ENCODE results near the gene ZNF821.

ZNF821 gene

DNA sequence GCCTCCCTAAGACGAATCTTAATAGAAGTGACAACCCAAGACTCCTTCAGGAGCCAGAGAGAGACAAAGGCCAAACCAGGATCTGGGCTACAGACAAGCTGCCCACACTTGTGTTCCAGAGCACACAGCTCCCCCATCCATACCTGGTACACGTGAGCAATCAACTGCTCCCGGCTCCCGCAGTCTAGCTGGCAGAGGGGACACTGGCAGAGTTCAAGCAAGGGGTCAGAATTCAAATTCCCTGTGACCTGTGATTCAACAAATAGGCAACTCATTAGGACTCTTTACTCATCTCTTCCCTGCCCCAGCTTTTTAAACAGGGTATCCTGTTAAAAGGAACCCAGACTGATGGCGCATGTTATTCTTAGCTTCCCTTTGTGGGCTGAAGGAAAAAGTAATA, 20.0 kb downstream of the ZNF821 start:
- Histone ChIP-seq H3K4me1 (ENCODE audit: low read length) (no peaks in the 10 kb centered on the region), H4K20me1 (ENCODE audit: insufficient read depth, low read length) (no peaks in the 10 kb centered on the region), H3K27me3 (replicated peaks; ENCODE audit: insufficient read depth, low read length) (no peaks in the 10 kb centered on the region), H3K36me3 (replicated peaks; ENCODE audit: insufficient read depth, low read length) (0 out of 2 replicates have a peak, but pooled peaks cover 4% of the 10 kb centered on the region), H3K4me2 (ENCODE audit: low read depth, low read length) (no peak overlapping the region), H3F3A (ENCODE audit: insufficient read depth, low read length) (no peaks in the 10 kb centered on the region), H2AFZ (ENCODE audit: low read length) (no peak overlapping the region), H3K4me3 (ENCODE audit: low read length) (no peak overlapping the region), H3K9ac (ENCODE audit: low read length) (no peak overlapping the region), H3K9me2 (replicated peaks; ENCODE audit: insufficient read depth, low read length) (no peaks in the 10 kb centered on the region), H3K79me2 (ENCODE audit: low read length) (no peaks in the 10 kb centered on the region), H3K27ac (ENCODE audit: low read length) (no peak overlapping the region), H3K9me3 (replicated peaks; ENCODE audit: insufficient read depth, low read length) (no peaks in the 10 kb centered on the region)
- TF ChIP-seq, protein P1, sequence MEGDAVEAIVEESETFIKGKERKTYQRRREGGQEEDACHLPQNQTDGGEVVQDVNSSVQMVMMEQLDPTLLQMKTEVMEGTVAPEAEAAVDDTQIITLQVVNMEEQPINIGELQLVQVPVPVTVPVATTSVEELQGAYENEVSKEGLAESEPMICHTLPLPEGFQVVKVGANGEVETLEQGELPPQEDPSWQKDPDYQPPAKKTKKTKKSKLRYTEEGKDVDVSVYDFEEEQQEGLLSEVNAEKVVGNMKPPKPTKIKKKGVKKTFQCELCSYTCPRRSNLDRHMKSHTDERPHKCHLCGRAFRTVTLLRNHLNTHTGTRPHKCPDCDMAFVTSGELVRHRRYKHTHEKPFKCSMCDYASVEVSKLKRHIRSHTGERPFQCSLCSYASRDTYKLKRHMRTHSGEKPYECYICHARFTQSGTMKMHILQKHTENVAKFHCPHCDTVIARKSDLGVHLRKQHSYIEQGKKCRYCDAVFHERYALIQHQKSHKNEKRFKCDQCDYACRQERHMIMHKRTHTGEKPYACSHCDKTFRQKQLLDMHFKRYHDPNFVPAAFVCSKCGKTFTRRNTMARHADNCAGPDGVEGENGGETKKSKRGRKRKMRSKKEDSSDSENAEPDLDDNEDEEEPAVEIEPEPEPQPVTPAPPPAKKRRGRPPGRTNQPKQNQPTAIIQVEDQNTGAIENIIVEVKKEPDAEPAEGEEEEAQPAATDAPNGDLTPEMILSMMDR (IDR thresholded peaks at IDR 0.05; ENCODE audit: low read length): no peak
- TF ChIP-seq EZH2phosphoT487 (IDR thresholded peaks at IDR 0.05; ENCODE audit: low read length): no peak
- TF ChIP-seq EZH2 (optimal IDR thresholded peaks at IDR 0.05; ENCODE audit: low read depth, low read length): no peak
- DNase-seq: no peak

DNA sequence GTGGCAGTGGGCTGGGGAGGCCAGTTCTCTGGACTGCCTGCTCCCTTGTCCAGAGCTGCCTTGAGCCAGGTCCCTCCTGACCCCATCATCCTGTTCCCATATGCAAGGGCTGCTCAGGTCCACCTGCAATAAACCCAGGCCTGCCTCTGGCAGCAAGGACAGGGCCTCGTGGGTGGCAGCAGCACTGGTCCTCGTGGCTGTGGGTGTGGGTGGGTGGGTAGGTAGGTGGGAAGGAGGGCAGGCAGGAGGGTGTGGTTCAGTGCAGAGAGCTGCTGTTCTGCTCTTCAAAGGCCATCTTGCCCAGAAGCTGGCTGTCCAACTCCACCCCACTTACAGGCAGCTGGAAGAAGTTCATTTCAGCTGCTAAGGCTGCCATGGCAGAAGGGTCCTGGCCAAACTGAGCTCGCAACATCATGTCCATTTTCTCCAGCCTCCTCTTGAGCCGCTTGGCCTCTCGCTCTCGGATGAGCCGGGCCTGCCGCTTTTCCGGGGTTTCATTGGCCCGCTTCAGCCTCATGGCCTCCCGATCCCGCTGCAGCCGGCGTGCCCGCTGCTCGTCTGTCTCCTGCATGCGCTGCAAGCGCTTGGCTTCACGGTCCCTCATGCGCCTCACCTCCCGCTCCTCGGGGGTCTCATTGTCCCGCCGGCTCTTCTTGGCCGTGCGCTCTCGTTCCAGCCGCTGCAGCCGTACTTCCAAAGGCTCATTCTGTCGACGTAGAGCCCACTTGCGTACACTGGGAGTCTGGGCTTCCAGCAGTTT, 24.0 kb downstream of the ZNF821 start:
- Histone ChIP-seq H3K9me3 (replicated peaks; ENCODE audit: insufficient read depth, low read length) (no peaks in the 10 kb centered on the region), H3K4me2 (ENCODE audit: low read depth, low read length) (no peak overlapping the region), H3K27me3 (replicated peaks; ENCODE audit: insufficient read depth, low read length) (no peaks in the 10 kb centered on the region), H2AFZ (ENCODE audit: low read length) (no peak overlapping the region), H3K27ac (ENCODE audit: low read length) (no peak overlapping the region), H3K4me3 (ENCODE audit: low read length) (no peak overlapping the region), H3K79me2 (ENCODE audit: low read length) (peaks cover 28% of the 10 kb centered on the region), H3K9me2 (replicated peaks; ENCODE audit: insufficient read depth, low read length) (no peaks in the 10 kb centered on the region), H3K9ac (ENCODE audit: low read length) (no peak overlapping the region), H3K36me3 (replicated peaks; ENCODE audit: insufficient read depth, low read length) (0 out of 2 replicates have a peak, but pooled peaks cover 4% of the 10 kb centered on the region), H3K4me1 (ENCODE audit: low read length) (peaks cover 3% of the 10 kb centered on the region), H4K20me1 (ENCODE audit: insufficient read depth, low read length) (no peaks in the 10 kb centered on the region), H3F3A (ENCODE audit: insufficient read depth, low read length) (no peaks in the 10 kb centered on the region)
- DNase-seq: no peak
- TF ChIP-seq EZH2phosphoT487 (IDR thresholded peaks at IDR 0.05; ENCODE audit: low read length): no peak
- TF ChIP-seq, protein P1 (IDR thresholded peaks at IDR 0.05; ENCODE audit: low read length): no peak
- no peak for TF ChIP-seq EZH2 (optimal IDR thresholded peaks at IDR 0.05; ENCODE audit: low read depth, low read length)

DNA sequence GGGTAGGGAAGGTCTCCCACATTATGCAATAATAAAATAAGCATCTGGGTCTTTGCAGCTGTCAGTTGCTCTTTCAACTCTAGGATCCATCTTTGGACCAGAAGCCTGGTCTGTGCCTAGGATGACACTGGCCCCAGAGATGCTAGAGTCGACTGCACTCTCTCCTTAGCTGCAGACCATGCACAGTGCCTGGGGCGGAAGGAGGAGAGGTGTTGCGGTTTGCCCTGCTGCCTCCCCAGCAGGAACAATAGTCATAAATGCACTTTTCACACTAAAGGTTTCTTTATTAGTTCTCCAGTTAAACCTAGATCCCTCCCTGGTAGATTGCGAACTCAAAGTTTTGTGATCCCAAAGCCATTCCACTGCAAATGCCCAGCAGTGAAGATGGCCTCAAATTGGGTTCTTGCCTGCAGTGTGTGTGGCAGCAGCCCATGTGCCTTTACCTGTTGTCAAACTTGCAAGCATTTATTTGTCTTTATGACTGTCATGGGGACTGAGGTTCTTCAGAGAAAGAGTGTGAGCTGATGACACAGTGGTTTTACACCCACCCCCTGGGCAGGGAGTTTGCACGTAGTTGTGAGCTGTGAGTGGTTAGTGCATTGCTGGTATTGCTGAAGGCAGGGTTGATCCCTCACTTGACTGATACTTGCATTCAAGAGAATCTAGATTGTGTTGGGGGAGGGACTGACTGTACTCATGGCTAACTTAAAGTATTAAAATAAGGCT, 27.9 kb downstream of the ZNF821 start:
- H3K36me3 ChIP-seq (replicated peaks; ENCODE audit: insufficient read depth, low read length): no peaks in the 10 kb centered on the region
- no peak overlapping the region for H3K9ac ChIP-seq (ENCODE audit: low read length)
- H3K79me2 ChIP-seq (ENCODE audit: low read length): peaks cover 63% of the 10 kb centered on the region
- H3K27me3 ChIP-seq (replicated peaks; ENCODE audit: insufficient read depth, low read length): no peaks in the 10 kb centered on the region
- peaks cover 22% of the 10 kb centered on the region for H3F3A ChIP-seq (ENCODE audit: insufficient read depth, low read length)
- TF ChIP-seq EZH2phosphoT487 (IDR thresholded peaks at IDR 0.05; ENCODE audit: low read length): no peak
- TF ChIP-seq, protein P1 (IDR thresholded peaks at IDR 0.05; ENCODE audit: low read length): no peak
- TF ChIP-seq EZH2 (optimal IDR thresholded peaks at IDR 0.05; ENCODE audit: low read depth, low read length): no peak
- H3K9me3 ChIP-seq (replicated peaks; ENCODE audit: insufficient read depth, low read length): no peaks in the 10 kb centered on the region
- H3K4me2 ChIP-seq (ENCODE audit: low read depth, low read length): no peak overlapping the region
- no peaks in the 10 kb centered on the region for H4K20me1 ChIP-seq (ENCODE audit: insufficient read depth, low read length)
- no peak overlapping the region for H2AFZ ChIP-seq (ENCODE audit: low read length)
- no peak overlapping the region for H3K4me3 ChIP-seq (ENCODE audit: low read length)
- H3K27ac ChIP-seq (ENCODE audit: low read length): no peak overlapping the region
- DNase-seq: no peak
- no peaks in the 10 kb centered on the region for H3K9me2 ChIP-seq (replicated peaks; ENCODE audit: insufficient read depth, low read length)
- peaks cover 37% of the 10 kb centered on the region for H3K4me1 ChIP-seq (ENCODE audit: low read length)
